H1 (cell line): ENCODE measurements around the gene TCF19. TPM values are rescaled to one million over a fixed set of nuclear protein-coding genes. Genes with fewer than 3 reads are reported as not detected.
A peak's percentile ranks its signal among the peaks of the same experiment; 100 is the strongest.

ENCODE experiments used
- CTCF ChIA-PET: fragments of 300-600 bp; sonication (Branson Sonifier 250); formaldehyde crosslinking; loops from one replicate; lab custom pipeline; 2021; ENCODE audit not compliant: partially characterized antibody; lab: Charles Lee
- POLR2A ChIA-PET: fragments of 300-600 bp; sonication (Branson Sonifier 250); formaldehyde crosslinking; loops from one replicate; lab custom pipeline; 2021; ENCODE audit warnings: inconsistent platforms; ENCODE audit not compliant: partially characterized antibody; lab: Charles Lee
- DNase-seq, 2 experiments: peaks; one replicate each; pipeline versions ENCODE4 v3.0.0 to v3.0.0-alpha.2; 2010 to 2022; ENCODE audit warnings: low spot score in 2 of 2, low read depth in 1 of 2, mixed read lengths in 1 of 2
- FAIRE-seq: peaks from 2 replicates; lab custom pipeline; 2011; peaks lifted over from hg19 to GRCh38; lab: Jason Lieb, UNC
- H2AFZ ChIP-seq: 2 replicates; pipeline ENCODE4 v1.8.1; 2012; ENCODE audit warnings: low read length, inconsistent platforms
- H2AK5ac ChIP-seq: 2 replicates; pipeline ENCODE4 v1.6.1; 2013; ENCODE audit warnings: low read depth, low read length
- H2BK120ac ChIP-seq: replicated peaks from 2 replicates; pipeline ENCODE3; 2013; ENCODE audit warnings: low read depth, low read length, inconsistent platforms
- H2BK12ac ChIP-seq: 2 replicates; pipeline ENCODE4 v1.6.1; 2013; ENCODE audit warnings: low read depth, low read length
- H2BK15ac ChIP-seq: 2 replicates; pipeline ENCODE4 v1.6.1; 2013; ENCODE audit warnings: low read length
- H2BK20ac ChIP-seq: 2 replicates; pipeline ENCODE4 v1.6.1; 2013; ENCODE audit warnings: low read length
- H2BK5ac ChIP-seq: 2 replicates; pipeline ENCODE4 v1.6.1; 2013; ENCODE audit warnings: low read depth, low read length
- H3K14ac ChIP-seq: 2 replicates; pipeline ENCODE4 v1.6.1; 2013; ENCODE audit warnings: inconsistent platforms; ENCODE audit not compliant: insufficient read length
- H3K18ac ChIP-seq: 2 replicates; pipeline ENCODE4 v1.6.1; 2013; ENCODE audit warnings: low read length; ENCODE audit errors: extremely low read depth
- H3K23ac ChIP-seq: 2 replicates; pipeline ENCODE4 v1.6.1; 2013; ENCODE audit warnings: inconsistent platforms; ENCODE audit not compliant: insufficient read length
- H3K23me2 ChIP-seq: 2 replicates; pipeline ENCODE4 v1.6.1; 2013; ENCODE audit warnings: low read depth, low read length
- H3K27ac ChIP-seq: 2 replicates; pipeline ENCODE4 v1.6.1; 2011; ENCODE audit warnings: low read depth, low read length, inconsistent platforms
- H3K27me3 ChIP-seq, 4 experiments: replicated peaks in 1 of 4; 1 replicate in 1 of 4; 2 replicates in 3 of 4; pipeline versions ENCODE4 v1.6.1 to v1.8.1; 2011 to 2013; ENCODE audit warnings: low read length in 3 of 4, mild to moderate bottlenecking in 3 of 4, inconsistent platforms in 2 of 4, mixed read lengths in 2 of 4, moderate library complexity in 1 of 4; ENCODE audit not compliant: control insufficient read depth in 3 of 4, insufficient read depth in 3 of 4; ENCODE audit errors: extremely low read depth in 1 of 4
- H3K36me3 ChIP-seq, 4 experiments: 2 replicates each; pipeline versions ENCODE4 v1.6.1 to v1.8.1; 2011 to 2013; ENCODE audit warnings: mild to moderate bottlenecking in 4 of 4, low read length in 3 of 4, moderate library complexity in 2 of 4, control low read depth in 1 of 4, inconsistent platforms in 1 of 4; ENCODE audit not compliant: insufficient read depth in 4 of 4, control insufficient read depth in 2 of 4
- H3K4ac ChIP-seq: replicated peaks from 2 replicates; pipeline ENCODE3; 2013; ENCODE audit warnings: low read length, low read depth, mixed read lengths, inconsistent platforms; ENCODE audit not compliant: insufficient read length
- H3K4me1 ChIP-seq, 4 experiments: replicated peaks in 1 of 4; 1 replicate in 1 of 4; 2 replicates in 3 of 4; pipeline versions ENCODE4 v1.6.1 to v1.8.1; 2011 to 2013; ENCODE audit warnings: low read length in 3 of 4, inconsistent platforms in 2 of 4, mixed read lengths in 1 of 4; ENCODE audit not compliant: insufficient read depth in 4 of 4, control insufficient read depth in 3 of 4
- H3K4me2 ChIP-seq, 2 experiments: 2 replicates each; pipeline versions ENCODE4 v1.6.1 to v1.8.1; 2011 to 2013; ENCODE audit warnings: low read depth in 2 of 2, low read length in 2 of 2, control low read depth in 1 of 2, inconsistent platforms in 1 of 2, mild to moderate bottlenecking in 1 of 2; ENCODE audit not compliant: insufficient read depth in 1 of 2
- H3K4me3 ChIP-seq, 4 experiments: fragments of 200-600, 300-600 bp in 1 of 4; sonication (generic), shearing (Covaris generic), sonication (Bioruptor Twin) in 1 of 4; 2 replicates each; pipeline versions ENCODE4 v1.5.1 to v1.8.1; 2011 to 2016; ENCODE audit warnings: low read length in 4 of 4, low read depth in 3 of 4, control low read depth in 2 of 4, inconsistent platforms in 2 of 4, mild to moderate bottlenecking in 2 of 4, mixed read lengths in 1 of 4, moderate library complexity in 1 of 4; ENCODE audit not compliant: insufficient read depth in 2 of 4; ENCODE audit errors: extremely low read depth in 1 of 4
- H3K56ac ChIP-seq: replicated peaks from 2 replicates; pipeline ENCODE3; 2013; ENCODE audit warnings: low read depth, mild to moderate bottlenecking, mixed read lengths, low read length, inconsistent platforms; ENCODE audit not compliant: insufficient read length
- H3K79me1 ChIP-seq: 2 replicates; pipeline ENCODE4 v1.6.1; 2013; ENCODE audit warnings: low read depth, low read length, control low read depth
- H3K79me2 ChIP-seq, 2 experiments: 2 replicates each; pipeline versions ENCODE4 v1.6.1 to v1.8.1; 2012 to 2013; ENCODE audit warnings: low read length in 2 of 2, mild to moderate bottlenecking in 2 of 2, inconsistent platforms in 1 of 2; ENCODE audit not compliant: insufficient read depth in 2 of 2, control insufficient read depth in 1 of 2
- H3K9ac ChIP-seq, 4 experiments: replicated peaks in 1 of 4; 1 replicate in 1 of 4; 2 replicates in 3 of 4; pipeline versions ENCODE4 v1.6.1 to v1.8.1; 2011 to 2013; ENCODE audit warnings: low read depth in 3 of 4, low read length in 3 of 4, control low read depth in 2 of 4, mild to moderate bottlenecking in 2 of 4, moderate library complexity in 2 of 4, inconsistent platforms in 1 of 4; ENCODE audit errors: extremely low read depth in 1 of 4
- H3K9me3 ChIP-seq, 2 experiments: 2 replicates each; pipeline versions ENCODE4 v1.6.1 to v1.8.1; 2012 to 2013; ENCODE audit warnings: mild to moderate bottlenecking in 2 of 2, moderate library complexity in 2 of 2, control low read depth in 1 of 2, inconsistent platforms in 1 of 2, low read depth in 1 of 2, low read length in 1 of 2, mixed read lengths in 1 of 2; ENCODE audit not compliant: insufficient read depth in 2 of 2
- H4K20me1 ChIP-seq, 2 experiments: replicated peaks in 1 of 2; 2 replicates each; pipeline versions ENCODE3 to v1.8.1; 2011 to 2013; ENCODE audit warnings: inconsistent platforms in 2 of 2, low read length in 2 of 2, mild to moderate bottlenecking in 1 of 2; ENCODE audit not compliant: insufficient read depth in 2 of 2, control insufficient read depth in 1 of 2
- H4K5ac ChIP-seq: 2 replicates; pipeline ENCODE4 v1.6.1; 2013; ENCODE audit warnings: low read length, low read depth, mixed read lengths, inconsistent platforms; ENCODE audit not compliant: insufficient read length
- H4K8ac ChIP-seq: 2 replicates; pipeline ENCODE4 v1.8.0; 2013; ENCODE audit warnings: mild to moderate bottlenecking, moderate library complexity, low read length, inconsistent platforms; ENCODE audit not compliant: insufficient read depth; ENCODE audit errors: extremely low read depth
- H4K91ac ChIP-seq: replicated peaks from 2 replicates; pipeline ENCODE3; 2013; ENCODE audit warnings: low read length, mixed read lengths, inconsistent platforms; ENCODE audit not compliant: insufficient read length
- GABPA ChIP-seq: IDR thresholded peaks from 2 replicates; pipeline ENCODE4 v1.6.1; 2011; ENCODE audit warnings: mild to moderate bottlenecking, low read length, moderate library complexity, borderline replicate concordance; ENCODE audit not compliant: insufficient read depth
- GTF2F1 ChIP-seq: IDR thresholded peaks from 2 replicates; pipeline ENCODE4 v1.6.1; 2012; ENCODE audit warnings: low read depth, low read length, improper control_type of control experiment, borderline replicate concordance
- WGBS, 2 experiments: shearing (Covaris generic) in 1 of 2; methylation state at CpG; one replicate each; pipeline versions ENCODE4 v1.1.6 to v1.1.7; 2013 to 2015; ENCODE audit warnings: low lambda C conversion rate in 2 of 2, mixed read lengths in 2 of 2, inconsistent platforms in 1 of 2, low coverage in 1 of 2, missing lambda C conversion rate in 1 of 2; ENCODE audit not compliant: insufficient replicate concordance in 2 of 2, insufficient coverage in 1 of 2, insufficient read length in 1 of 2; ENCODE audit errors: extremely low coverage in 1 of 2, missing lambda C conversion rate in 1 of 2; 5-methylcytosine and 5-hydroxymethylcytosine counted together
- polyA plus RNA-seq, 7 experiments: library from polyadenylated mRNA; depleted of rRNA in 3 of 7; stranded (reverse) in 5 of 7; unstranded in 2 of 7; fragments of >200 nt in 5 of 7; fragments of 200-250 nt in 2 of 7; gene quantifications; 1 replicate in 5 of 7; 2 replicates in 1 of 7; 4 replicates in 1 of 7; pipeline versions ENCODE4 v1.2.1 to v1.2.3, GENCODE V29; 2011 to 2013; ENCODE audit warnings: missing spikeins in 2 of 7, mixed read lengths in 2 of 7
- total RNA-seq: library from RNA; stranded (reverse); fragmentation: NEBNext Ultra II Directional; extraction: Animal tissue kit (Norgen Biotek cat#: 25700); gene quantifications from 2 replicates; pipeline ENCODE4 v1.2.1, GENCODE V29; 2021

The TCF19 gene
- total and polyA plus RNA-seq, 2 of the 8 experiments (the other 6 are each of a cell fraction or from before 2014, with no cell fraction given), result 7.2 to 11.0 TPM

GRCh38 chr6:31204751-31205145, 46.4 kb downstream of the TCF19 start:
- TF ChIP-seq GABPA, result no peak
- no peak for TF ChIP-seq GTF2F1
- TF ChIP-seq, all 59 proteins: peak for 0
- Histone ChIP-seq H3K36me3 (no peaks in the 10 kb centered on the region), H3K9ac (no peak overlapping the region), H3K18ac (no peak overlapping the region), H3K4me1 (peaks cover 7 to 12% (median 9%) of the 10 kb centered on the region in 4 experiments), H3K9me3 (peaks cover 0 to 3% of the 10 kb centered on the region in 2 experiments; a peak in 1 of 4 replicates), H3K56ac (no peak overlapping the region), H2BK120ac (no peak overlapping the region), H4K5ac (no peak overlapping the region), H4K20me1 (no peaks in the 10 kb centered on the region), H2BK5ac (no peak overlapping the region), H2BK20ac (peak overlapping the region; percentile 4; the same call in 1 of the 2 replicates), H3K27ac (no peak overlapping the region), H3K14ac (no peak overlapping the region), H3K4me3 (no peak overlapping the region), H3K23me2 (no peaks in the 10 kb centered on the region), H3K79me2 (no peaks in the 10 kb centered on the region), H2AFZ (no peak overlapping the region), H3K79me1 (no peaks in the 10 kb centered on the region), H3K4me2 (no peak overlapping the region), H3K27me3 (no peaks in the 10 kb centered on the region), H4K91ac (no peak overlapping the region), H2BK15ac (no peak overlapping the region), H3K23ac (no peak overlapping the region), H3K4ac (no peak overlapping the region), H2BK12ac (0 out of 2 replicates have a peak overlapping the region, but pooled peaks have one; percentile 80), H4K8ac (no peak overlapping the region), H2AK5ac (no peak overlapping the region)
- ChIA-PET POLR2A (no interaction called here), CTCF (interaction anchor here (0.6 to 2.3 kb wide), 2 partner anchors 8 to 37 kb away, joined by 3 to 8 read pairs; no protein-coding TSS in a partner anchor)
- WGBS, 2 experiments, result 88% methylated on average over 4 of the region's 4 CpGs; no CpG with 5 or more reads in 1 of the 2 experiments
- DNase-seq (no peak), FAIRE-seq (no peak)
